SHP77 treated with DMSO at 0.1 percent for 48 hours (cell line): ENCODE measurements around the gene KBTBD2.
"Not testable (repeated sequence)": the region's sequence is repeated elsewhere in the genome, so short reads cannot be mapped to it uniquely, and the experiment has no call there.

ENCODE experiments used
- DNase-seq: peaks from one replicate; lab custom pipeline; 2025; lab: John Stamatoyannopoulos, UW

Gene KBTBD2

GRCh38 chr7:32893207-32893524, 1.6 kb upstream of the KBTBD2 start:
- DNase-seq: no peak

- peak; percentile 60 for DNase-seq
These were observed 1.1 kb upstream of the KBTBD2 start for GRCh38 chr7:32892521-32893206.

GRCh38 chr7:32891800-32892520, 400 bp upstream of the KBTBD2 start:
- peak; percentile 98 for DNase-seq

DNA sequence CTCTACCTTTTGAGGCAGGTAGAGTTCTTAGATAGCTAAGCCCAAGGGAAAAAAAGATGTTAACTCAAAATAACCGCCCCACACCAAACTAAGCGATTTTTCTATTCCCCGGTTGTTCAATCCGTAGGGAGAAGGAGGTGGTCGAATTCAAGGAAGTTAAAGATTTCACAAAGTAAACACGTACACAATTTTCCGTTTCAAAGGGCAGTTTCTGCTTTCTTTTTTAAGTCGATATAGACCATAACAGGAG, 842 bp downstream of the KBTBD2 start:
- no peak for DNase-seq

GRCh38 chr7:32890010-32890792, 1.4 kb downstream of the KBTBD2 start:
- DNase-seq: peak; percentile 36

DNA sequence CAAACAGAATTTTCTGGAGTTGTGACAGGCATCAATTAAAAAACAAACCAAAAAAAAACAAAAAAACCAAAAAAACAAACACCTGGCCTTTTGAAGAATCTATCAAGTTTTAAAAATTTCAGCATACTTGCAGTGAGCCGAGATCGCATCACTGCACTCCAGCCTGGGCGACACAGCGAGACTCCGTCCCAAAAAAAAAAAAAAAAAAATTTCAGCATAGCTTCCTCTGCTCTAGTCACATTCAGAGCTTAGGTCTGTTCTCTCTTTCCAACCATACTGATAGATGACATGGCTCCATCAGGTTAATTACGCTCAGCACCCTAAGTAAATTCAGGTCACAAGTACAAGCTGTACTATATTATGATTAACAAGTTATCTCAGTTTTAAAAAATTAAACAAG, 3.1 kb downstream of the KBTBD2 start:
- no peak for DNase-seq

DNA sequence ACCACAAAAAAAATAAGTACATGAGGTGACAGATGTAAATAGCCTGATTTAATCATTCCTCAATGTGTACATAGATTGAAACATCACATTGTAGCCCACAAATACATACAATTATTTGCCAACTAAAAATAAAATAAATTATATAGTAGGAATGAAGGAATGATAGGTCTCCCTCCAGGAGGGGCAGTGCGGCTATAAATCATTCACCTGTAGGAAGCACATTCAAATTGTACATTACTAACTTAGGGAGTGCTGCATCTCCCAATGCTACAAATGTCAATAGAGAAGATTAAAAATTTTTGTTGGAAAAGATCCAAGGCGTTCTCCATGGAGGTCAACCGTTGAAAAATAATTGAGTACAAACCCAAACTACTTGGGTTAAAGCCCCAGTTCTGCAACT, 4.2 kb downstream of the KBTBD2 start:
- DNase-seq: no peak

GRCh38 chr7:32881074-32881982, 10.2 kb downstream of the KBTBD2 start:
- no peak for DNase-seq

GRCh38 chr7:32879460-32879859, 12.1 kb downstream of the KBTBD2 start:
- no peak for DNase-seq

GRCh38 chr7:32878023-32878422, 13.5 kb downstream of the KBTBD2 start:
- not testable (repeated sequence) for DNase-seq

GRCh38 chr7:32872421-32872820, 19.1 kb downstream of the KBTBD2 start:
- DNase-seq: no peak

DNA sequence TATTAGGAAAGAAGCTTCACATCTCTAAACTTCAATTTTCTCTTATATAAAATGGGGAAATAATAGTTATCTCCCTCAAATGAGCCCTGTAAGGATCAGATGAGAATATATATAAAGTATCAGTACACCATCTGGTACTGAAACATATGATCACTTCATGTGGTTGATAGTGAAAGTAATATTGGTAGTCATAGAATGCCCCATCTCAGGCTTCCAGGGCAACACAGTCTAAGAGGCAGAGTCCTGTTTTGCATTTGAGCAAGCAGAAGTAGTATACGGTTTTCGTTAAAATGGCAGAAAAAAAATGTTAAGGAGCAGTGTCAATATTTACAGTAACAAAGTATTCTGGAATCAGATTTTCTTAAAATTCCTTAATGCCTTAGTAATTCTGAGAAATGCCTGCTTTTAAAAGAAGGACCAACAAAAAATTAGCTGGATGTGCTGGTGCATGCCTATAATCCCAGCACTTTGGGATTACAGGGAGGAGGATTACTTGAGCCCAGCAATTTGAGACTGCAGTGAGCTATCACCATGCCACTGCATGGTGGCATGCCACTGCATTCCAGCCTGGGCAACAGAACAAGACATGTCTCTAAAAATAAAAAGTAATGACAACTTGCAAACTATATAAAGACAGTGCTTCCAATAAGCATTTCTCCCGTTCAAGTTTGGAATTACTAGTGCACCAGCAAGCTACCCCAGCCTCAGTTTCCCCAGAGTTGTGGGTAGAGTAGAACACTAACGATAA, 19.8 kb downstream of the KBTBD2 start:
- DNase-seq: no peak

DNA sequence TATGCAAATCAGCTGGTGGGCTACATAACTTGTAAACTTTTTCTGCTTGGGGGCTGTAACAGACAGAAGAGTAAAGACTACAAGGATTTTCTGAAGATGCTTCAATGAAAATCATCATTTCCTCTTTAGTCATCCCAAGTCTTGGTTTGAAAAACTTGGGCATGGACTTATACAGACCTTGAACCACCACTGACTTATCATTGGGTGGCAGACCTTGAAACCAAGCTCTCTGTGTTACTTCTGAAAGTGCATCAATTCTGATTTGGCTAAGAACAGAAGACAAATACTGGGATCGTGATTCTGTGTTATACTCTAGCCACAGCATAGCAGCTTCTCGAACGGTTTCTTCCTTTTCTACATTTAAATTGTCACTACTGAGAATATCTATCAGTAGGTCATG, 21.3 kb downstream of the KBTBD2 start:
- no peak for DNase-seq

GRCh38 chr7:32869716-32870115, 21.8 kb downstream of the KBTBD2 start:
- DNase-seq: no peak

DNA sequence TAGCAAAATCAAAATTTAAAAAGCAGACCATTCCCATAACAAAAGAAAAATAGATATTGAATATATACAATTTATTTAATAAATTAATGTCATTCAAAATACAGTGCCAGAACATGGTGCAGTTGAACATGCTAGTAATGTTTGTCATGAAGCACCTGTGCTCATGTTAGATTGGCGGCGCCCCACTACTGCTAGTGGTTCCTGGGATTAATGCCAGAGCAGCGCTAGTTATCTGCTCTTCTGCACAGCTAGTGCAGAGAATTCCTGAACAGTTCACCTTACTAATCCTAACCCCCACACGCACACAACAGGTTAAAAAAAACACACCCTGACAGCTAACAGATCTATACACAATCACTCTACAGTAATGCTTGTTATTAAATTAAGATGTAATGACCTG, 23.4 kb downstream of the KBTBD2 start:
- no peak for DNase-seq

DNA sequence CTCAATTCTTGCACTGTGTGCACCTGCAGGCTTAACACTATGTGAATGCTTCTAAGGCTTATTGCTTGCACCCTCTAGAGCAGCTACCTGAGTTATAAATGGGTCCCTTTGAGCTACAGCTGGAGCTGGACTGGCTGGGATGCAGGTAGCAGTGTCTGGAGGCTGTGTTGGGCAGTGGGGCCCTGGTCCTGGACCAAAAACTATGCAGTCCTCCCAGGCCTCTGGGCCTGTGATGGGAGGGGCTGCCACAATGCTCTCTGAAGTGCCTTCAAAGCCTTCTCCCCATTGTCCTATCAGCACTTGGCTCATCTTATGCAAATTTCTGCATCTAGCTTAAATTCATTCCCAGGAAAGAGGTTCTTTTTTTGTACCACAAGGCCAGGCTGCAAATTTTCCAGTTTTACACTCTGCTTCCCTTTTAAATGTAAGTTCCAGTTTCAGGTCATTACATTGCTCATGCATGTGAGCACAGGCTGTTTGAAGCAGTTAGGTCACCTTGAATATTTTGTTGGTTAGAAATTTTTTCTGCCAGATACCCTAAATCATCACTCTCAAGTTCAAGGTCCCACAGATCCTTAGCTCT, 26.0 kb downstream of the KBTBD2 start:
- no peak for DNase-seq

- not testable (repeated sequence) for DNase-seq
These were observed 27.7 kb downstream of the KBTBD2 start for GRCh38 chr7:32863872-32864271.

- no peak for DNase-seq
These were observed 31.5 kb downstream of the KBTBD2 start for GRCh38 chr7:32860090-32860489.

DNA sequence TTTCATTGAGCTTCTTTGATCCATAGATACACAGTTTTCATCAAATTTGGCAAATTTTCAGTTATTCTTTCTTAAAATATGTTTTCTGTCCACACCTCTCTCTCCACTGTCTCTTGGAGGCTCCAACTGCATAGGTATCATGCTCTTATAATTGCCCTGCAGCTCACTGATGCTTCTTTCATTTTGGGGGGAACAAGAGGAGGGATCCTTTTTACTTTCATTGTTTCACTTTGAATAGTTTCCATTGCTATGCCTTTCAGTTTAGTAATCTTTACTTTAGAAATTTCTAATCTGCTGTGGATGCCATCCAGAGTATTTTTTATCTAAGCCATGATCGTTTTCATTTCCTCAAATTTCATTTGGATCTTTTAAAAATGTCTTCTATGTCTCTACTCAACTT, 32.9 kb downstream of the KBTBD2 start:
- DNase-seq: no peak

GRCh38 chr7:32857063-32857462, 34.5 kb downstream of the KBTBD2 start:
- not testable (repeated sequence) for DNase-seq
